ENCODE measurements around the gene ZDHHC14. TPM values are rescaled to one million over a fixed set of nuclear protein-coding genes. Genes with fewer than 3 reads are reported as not detected.

The ZDHHC14 gene
- total RNA-seq, 1 experiment from 2014 or later, result 17.3 TPM

DNA sequence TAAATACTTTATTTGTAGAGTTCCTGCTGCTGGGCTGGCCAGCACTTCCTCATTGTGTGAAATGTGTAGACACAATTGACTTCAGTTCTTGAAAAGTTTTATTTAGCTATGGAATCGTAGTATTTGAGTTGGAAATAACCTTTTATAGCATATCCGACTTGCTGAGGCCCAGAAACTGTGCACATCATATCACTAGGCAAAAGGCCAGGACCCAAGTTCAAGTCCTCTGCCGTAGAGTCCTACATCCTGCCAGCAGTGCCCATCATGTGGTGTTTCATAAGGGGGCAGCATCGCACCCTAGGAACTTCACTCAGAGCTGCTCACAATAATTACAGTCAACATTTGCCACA lies 234.4 kb downstream of the ZDHHC14 start:
- no peak overlapping the region for H3K4me3 Mint-ChIP-seq (ENCODE audit: low read depth, unreplicated experiment)
- CTCF ChIA-PET, result no interaction called here
- no TSS peak for BruUV-seq (replicated peaks)
- DNase-seq, result no peak
- peaks cover 40% of the 10 kb centered on the region for H3K4me1 Mint-ChIP-seq (ENCODE audit: low read depth, unreplicated experiment)
- H3K27ac Mint-ChIP-seq (ENCODE audit: unreplicated experiment), result no peak overlapping the region
- no peaks in the 10 kb centered on the region for H3K27me3 Mint-ChIP-seq (ENCODE audit: unreplicated experiment)
- H3K36me3 Mint-ChIP-seq (ENCODE audit: insufficient read depth, unreplicated experiment), result peaks cover 15% of the 10 kb centered on the region
- intact Hi-C loops (cut with micrococcal nuclease; ENCODE audit: unreplicated experiment), result no loop called here
- TF ChIP-seq, protein P1, sequence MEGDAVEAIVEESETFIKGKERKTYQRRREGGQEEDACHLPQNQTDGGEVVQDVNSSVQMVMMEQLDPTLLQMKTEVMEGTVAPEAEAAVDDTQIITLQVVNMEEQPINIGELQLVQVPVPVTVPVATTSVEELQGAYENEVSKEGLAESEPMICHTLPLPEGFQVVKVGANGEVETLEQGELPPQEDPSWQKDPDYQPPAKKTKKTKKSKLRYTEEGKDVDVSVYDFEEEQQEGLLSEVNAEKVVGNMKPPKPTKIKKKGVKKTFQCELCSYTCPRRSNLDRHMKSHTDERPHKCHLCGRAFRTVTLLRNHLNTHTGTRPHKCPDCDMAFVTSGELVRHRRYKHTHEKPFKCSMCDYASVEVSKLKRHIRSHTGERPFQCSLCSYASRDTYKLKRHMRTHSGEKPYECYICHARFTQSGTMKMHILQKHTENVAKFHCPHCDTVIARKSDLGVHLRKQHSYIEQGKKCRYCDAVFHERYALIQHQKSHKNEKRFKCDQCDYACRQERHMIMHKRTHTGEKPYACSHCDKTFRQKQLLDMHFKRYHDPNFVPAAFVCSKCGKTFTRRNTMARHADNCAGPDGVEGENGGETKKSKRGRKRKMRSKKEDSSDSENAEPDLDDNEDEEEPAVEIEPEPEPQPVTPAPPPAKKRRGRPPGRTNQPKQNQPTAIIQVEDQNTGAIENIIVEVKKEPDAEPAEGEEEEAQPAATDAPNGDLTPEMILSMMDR (IDR thresholded peaks at IDR 0.05; ENCODE audit: unreplicated experiment), result no peak
- H3K9me3 Mint-ChIP-seq (ENCODE audit: low read depth, unreplicated experiment), result no peaks in the 10 kb centered on the region

DNA sequence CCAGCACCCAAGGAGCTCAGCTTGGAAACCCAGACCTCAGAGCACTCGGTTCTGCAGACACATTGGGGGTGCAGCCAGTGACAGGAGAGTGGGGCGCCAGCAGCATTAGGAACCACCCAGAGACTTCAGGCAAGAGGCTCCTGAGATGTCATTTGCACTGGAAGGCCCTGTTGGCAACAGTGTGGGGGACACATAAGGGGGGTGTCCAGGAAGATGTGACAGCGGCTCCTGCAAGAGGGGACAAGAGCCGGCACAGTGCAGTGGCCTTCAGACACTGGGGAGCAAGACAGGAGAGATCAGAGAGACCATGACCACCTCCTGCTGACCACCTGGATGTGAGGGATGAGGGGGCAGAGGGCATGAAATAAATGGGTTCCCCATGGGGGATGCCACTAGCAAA lies 235.0 kb downstream of the ZDHHC14 start:
- H3K9me3 Mint-ChIP-seq (ENCODE audit: low read depth, unreplicated experiment), result no peaks in the 10 kb centered on the region
- no peak overlapping the region for H3K27ac Mint-ChIP-seq (ENCODE audit: unreplicated experiment)
- DNase-seq, result no peak
- intact Hi-C loops (cut with micrococcal nuclease; ENCODE audit: unreplicated experiment), result no loop called here
- BruUV-seq (replicated peaks), result no TSS peak
- H3K4me1 Mint-ChIP-seq (ENCODE audit: low read depth, unreplicated experiment), result peaks cover 45% of the 10 kb centered on the region
- CTCF ChIA-PET, result no interaction called here
- H3K27me3 Mint-ChIP-seq (ENCODE audit: unreplicated experiment), result no peaks in the 10 kb centered on the region
- no peak overlapping the region for H3K4me3 Mint-ChIP-seq (ENCODE audit: low read depth, unreplicated experiment)
- H3K36me3 Mint-ChIP-seq (ENCODE audit: insufficient read depth, unreplicated experiment), result peaks cover 15% of the 10 kb centered on the region
- TF ChIP-seq, protein P1 (IDR thresholded peaks at IDR 0.05; ENCODE audit: unreplicated experiment), result no peak

DNA sequence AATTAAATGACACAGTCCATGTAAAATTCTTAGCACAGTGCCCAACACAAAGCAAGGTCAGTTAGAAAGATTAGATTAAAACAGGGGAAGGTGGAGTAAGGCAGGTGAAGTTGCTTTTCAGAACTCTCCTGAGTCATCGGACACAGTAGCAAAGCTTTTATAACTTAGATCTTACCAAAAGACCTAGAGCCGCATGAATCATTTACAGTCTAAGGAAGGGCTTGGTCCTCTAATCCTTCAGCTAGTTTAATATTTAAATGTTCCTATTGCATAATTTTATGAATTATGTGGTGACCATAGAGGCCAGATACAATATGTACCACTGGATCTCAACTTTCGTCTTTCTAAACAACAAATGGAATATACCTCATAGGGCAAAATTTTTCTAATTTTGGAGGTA lies 240.0 kb downstream of the ZDHHC14 start:
- H3K9me3 Mint-ChIP-seq (ENCODE audit: low read depth, unreplicated experiment), result peaks cover 5% of the 10 kb centered on the region
- H3K27ac Mint-ChIP-seq (ENCODE audit: unreplicated experiment), result peak overlapping the region; percentile 85

DNA sequence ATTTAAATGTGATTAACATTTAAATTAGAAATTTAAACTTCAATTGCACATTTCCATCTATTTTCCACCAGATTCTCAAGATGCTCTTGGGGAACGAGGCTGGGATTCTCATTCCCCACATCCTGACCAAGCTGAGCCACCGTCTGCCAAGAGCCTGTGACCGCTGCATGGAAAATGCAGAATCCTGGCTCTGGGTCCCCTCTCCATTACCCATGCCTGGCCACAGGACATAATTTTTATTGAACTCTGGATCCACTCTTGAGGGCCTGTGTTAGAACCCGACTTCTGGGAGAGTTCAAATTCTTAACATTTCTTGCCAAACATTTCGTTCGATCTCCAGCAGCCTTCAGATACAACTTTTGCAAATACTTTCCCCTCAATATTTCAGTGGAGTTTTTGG lies 240.4 kb downstream of the ZDHHC14 start:
- Mint-ChIP-seq H3K36me3 (ENCODE audit: insufficient read depth, unreplicated experiment) (peaks cover 4% of the 10 kb centered on the region), H3K4me3 (ENCODE audit: low read depth, unreplicated experiment) (peak overlapping the region; percentile 14), H3K27ac (ENCODE audit: unreplicated experiment) (peak overlapping the region; percentile 85), H3K27me3 (ENCODE audit: unreplicated experiment) (no peaks in the 10 kb centered on the region), H3K9me3 (ENCODE audit: low read depth, unreplicated experiment) (peaks cover 5% of the 10 kb centered on the region), H3K4me1 (ENCODE audit: low read depth, unreplicated experiment) (peaks cover 20% of the 10 kb centered on the region)
- DNase-seq, result no peak
- BruUV-seq (replicated peaks), result no TSS peak
- CTCF ChIA-PET, result interaction anchor here (0.7 kb wide), 1 partner anchor 293 kb away, joined by 3 read pairs; no protein-coding TSS in a partner anchor
- intact Hi-C loops (cut with micrococcal nuclease; ENCODE audit: unreplicated experiment), result no loop called here
- TF ChIP-seq, protein P1 (IDR thresholded peaks at IDR 0.05; ENCODE audit: unreplicated experiment), result no peak

More for the DNA sequence above, 240.0 kb downstream of the ZDHHC14 start:
- intact Hi-C loops (cut with micrococcal nuclease; ENCODE audit: unreplicated experiment), result no loop called here
- TF ChIP-seq, protein P1 (IDR thresholded peaks at IDR 0.05; ENCODE audit: unreplicated experiment), result no peak
- CTCF ChIA-PET, result interaction anchor here (0.7 kb wide), 1 partner anchor 292 kb away, joined by 3 read pairs; no protein-coding TSS in a partner anchor
- peaks cover 23% of the 10 kb centered on the region for H3K4me1 Mint-ChIP-seq (ENCODE audit: low read depth, unreplicated experiment)
- BruUV-seq (replicated peaks), result no TSS peak
- no peaks in the 10 kb centered on the region for H3K27me3 Mint-ChIP-seq (ENCODE audit: unreplicated experiment)
- peak overlapping the region; percentile 14 for H3K4me3 Mint-ChIP-seq (ENCODE audit: low read depth, unreplicated experiment)
- H3K36me3 Mint-ChIP-seq (ENCODE audit: insufficient read depth, unreplicated experiment), result peaks cover 4% of the 10 kb centered on the region
- no peak for DNase-seq

Measured in Calu3 (cell line).